Measurements from ENCODE around the gene CSTB.

The CSTB gene

DNA sequence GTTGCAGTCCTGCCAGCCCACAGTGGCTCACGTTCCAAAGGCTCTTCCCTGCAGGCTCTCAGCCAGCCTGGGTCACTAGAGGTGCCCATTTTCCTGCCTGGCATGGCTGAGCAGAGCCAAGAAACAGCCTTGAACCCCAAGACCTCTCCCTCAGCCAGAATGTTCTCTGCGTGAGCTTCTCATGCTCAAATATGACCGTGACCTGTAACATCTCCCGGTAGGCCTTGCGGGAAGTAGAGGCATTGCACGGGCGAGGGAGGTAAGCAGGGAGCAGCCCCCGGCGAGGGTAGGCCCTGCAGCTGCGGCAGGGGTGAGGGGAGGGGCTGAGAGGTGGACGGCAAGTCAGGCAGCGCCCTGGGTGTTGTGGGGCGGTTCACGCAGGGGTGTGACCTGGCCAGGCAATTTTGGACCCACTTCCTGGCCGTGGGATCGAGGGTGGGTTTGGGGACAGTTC lies 33.3 kb upstream of the CSTB start:
- no peak for DNase-seq (ENCODE audit: low read depth)
- no peak overlapping the region for H3K4me3 ChIP-seq (ENCODE audit: control insufficient read depth, low read depth, low read length)
- TF ChIP-seq CTCF (conservative IDR thresholded peaks at IDR 0.05; ENCODE audit: control insufficient read depth, insufficient read depth, low read depth, low read length) = no peak

GRCh38 chr21:43808832-43809251 lies 32.7 kb upstream of the CSTB start:
- TF ChIP-seq CTCF (conservative IDR thresholded peaks at IDR 0.05; ENCODE audit: control insufficient read depth, insufficient read depth, low read depth, low read length) = no peak
- H3K4me3 ChIP-seq (ENCODE audit: control insufficient read depth, low read depth, low read length) = no peak overlapping the region
- DNase-seq (ENCODE audit: low read depth) = no peak

DNA sequence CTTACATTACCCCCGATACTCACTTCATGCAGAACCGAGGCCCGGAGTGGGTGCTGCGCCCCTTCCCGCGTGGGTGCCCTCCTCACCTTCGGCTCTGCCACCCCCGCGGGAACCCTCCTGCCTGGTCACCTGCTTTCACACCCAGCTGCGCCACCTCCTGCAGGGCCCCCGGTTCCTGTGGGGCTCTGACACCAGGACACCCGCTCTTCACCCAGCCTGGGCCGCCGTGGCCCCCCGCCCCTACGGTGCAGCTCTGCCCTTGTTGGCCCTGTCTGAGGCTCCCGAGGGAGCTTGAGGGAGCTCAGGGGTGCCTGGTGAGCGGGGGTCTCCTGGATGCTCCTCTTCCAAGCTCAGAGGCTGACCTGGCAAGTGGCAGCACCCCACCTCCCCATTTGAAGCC lies 32.3 kb upstream of the CSTB start:
- no peak for DNase-seq (ENCODE audit: low read depth)
- no peak overlapping the region for H3K4me3 ChIP-seq (ENCODE audit: control insufficient read depth, low read depth, low read length)
- no peak for TF ChIP-seq CTCF (conservative IDR thresholded peaks at IDR 0.05; ENCODE audit: control insufficient read depth, insufficient read depth, low read depth, low read length)

GRCh38 chr21:43806017-43806710 lies 30.1 kb upstream of the CSTB start:
- H3K4me3 ChIP-seq (ENCODE audit: control insufficient read depth, low read depth, low read length) = no peak overlapping the region
- no peak for DNase-seq (ENCODE audit: low read depth)
- TF ChIP-seq CTCF (conservative IDR thresholded peaks at IDR 0.05; ENCODE audit: control insufficient read depth, insufficient read depth, low read depth, low read length) = no peak

- TF ChIP-seq CTCF (conservative IDR thresholded peaks at IDR 0.05; ENCODE audit: control insufficient read depth, insufficient read depth, low read depth, low read length) = no peak
- no peak overlapping the region for H3K4me3 ChIP-seq (ENCODE audit: control insufficient read depth, low read depth, low read length)
- DNase-seq (ENCODE audit: low read depth) = no peak
These were observed 29.2 kb upstream of the CSTB start for GRCh38 chr21:43805275-43805800.

DNA sequence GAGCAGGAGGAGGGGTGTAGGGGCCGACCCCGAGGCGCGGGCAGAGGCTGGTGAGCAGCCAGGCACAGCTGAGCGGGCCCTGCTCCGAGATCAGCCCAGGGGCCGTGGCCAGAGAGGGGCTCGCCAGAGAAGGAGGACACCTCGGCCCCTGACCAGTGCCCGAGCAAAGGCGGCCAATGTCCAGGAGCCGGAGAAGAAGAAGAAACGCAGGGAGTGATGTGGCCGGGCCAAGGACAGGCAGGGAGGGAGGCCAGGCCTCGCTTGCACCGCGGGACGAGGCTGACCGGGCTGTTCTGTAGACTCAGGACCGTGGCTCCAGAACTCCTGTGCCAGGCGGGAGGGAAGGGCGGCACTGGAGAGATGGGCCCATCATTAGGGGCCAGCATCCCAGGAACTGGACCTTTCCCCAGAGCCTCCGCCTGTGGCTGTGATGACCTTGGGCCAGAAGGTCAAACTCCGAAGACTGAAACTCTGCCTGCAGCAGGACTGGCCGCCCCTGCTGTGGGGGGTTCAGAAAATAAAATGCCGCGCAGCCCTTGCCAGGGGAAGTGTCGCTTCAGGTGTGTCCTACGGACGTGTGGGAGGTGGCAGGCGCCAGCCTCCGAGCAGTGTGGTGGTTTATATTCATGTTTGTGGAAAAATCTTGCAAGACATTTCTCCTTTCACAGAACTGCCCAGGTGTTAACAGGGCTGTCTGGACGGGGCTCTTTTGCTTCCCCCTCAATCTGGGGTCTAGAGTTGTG lies 27.6 kb upstream of the CSTB start:
- no peak for DNase-seq (ENCODE audit: low read depth)
- no peak for TF ChIP-seq CTCF (conservative IDR thresholded peaks at IDR 0.05; ENCODE audit: control insufficient read depth, insufficient read depth, low read depth, low read length)
- no peak overlapping the region for H3K4me3 ChIP-seq (ENCODE audit: control insufficient read depth, low read depth, low read length)
